ENCODE data around the gene NPDC1. TPM values are rescaled to one million over a fixed set of nuclear protein-coding genes. Genes with fewer than 3 reads are reported as not detected.

The NPDC1 gene
- total RNA-seq, 2 donors from 2014 or later, result 72.1 to 105 TPM

DNA sequence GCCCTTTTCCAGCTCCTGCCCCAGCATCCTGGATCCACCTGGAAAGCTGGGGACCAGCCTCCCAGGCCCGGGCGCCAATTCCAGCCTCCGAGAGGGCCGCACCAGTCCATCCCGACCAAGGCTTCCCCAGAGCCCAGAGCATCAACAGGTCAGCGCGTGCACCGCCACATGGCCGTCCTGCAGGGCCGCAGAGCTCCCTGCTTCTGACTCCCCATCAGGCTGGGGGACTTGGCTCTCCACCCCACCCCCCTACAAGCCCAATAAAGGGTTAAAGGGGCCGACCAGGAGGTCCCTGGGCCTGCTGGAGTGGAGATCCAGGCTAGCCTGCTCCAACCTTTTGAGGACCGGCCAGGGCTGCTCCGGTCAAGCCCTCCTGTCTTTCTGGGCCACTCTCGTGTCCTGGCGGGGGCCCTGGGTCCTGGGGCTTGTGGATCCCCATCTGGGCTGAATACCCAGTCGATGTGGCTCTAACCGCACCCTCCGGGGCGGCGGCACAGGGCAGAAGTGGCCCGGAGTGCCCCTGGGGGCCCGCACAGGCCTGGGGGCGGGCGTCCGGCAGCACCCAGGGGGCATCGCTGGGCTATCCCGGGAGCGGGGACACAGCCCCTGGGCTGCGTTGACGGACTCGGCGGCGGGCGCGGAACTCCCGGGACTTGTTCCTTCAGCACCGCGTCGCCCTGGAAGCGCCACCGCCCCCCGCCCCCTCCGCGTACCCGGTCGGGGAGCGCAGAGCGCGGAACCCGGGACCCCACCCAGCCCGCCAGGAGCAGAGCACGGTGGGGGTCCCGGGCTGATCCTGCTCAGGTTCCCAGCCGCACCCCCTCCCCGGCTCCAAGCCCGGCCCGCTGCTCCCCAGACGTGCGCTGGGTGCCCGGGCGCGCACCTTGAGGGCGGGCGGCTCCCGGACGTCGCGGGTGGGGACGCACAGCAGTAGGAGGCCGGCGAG, 7.3 kb upstream of the NPDC1 start:
- 17 to 70% methylated on average over 2 to 59 of the region's 71 CpGs for WGBS, 2 donors
- H3K4me3 ChIP-seq, result peak overlapping the region in 1 of 2 donors; percentile 1
- H3K27ac ChIP-seq, result peak overlapping the region in 3 of 4 donors; percentile 19 to 81 (median 69)

DNA sequence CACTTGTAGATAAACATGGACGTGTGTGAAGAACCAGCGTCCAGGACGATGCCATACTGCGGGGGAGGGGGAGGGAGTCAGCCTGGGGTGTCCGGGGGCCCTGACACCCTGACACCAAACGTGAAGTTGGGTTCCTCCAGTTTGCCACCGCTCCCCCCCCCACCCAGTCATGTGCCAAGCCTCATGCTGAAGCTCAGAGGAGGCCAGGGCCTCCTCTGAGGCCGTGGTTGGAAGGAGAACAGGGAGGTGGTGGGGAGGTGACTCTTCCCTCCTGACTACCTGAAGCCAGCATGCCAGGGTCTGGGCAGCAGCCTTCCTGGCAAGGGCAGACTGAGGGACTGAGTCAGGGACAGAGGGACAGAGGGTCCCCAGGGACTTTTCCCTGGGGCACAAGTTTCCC, 6.3 kb upstream of the NPDC1 start:
- no peak for ATAC-seq
- Histone ChIP-seq H3K4me3 (no peak overlapping the region), H3K27me3 (no peaks in the 10 kb centered on the region), H3K27ac (no peak overlapping the region), H3K9me3 (no peaks in the 10 kb centered on the region), H3K36me3 (replicated peaks in 1 of 2; ENCODE audit: insufficient read depth in 1 of 2, low read depth in 2 of 2) (no peaks in the 10 kb centered on the region), H3K4me1 (peaks cover 40% of the 10 kb centered on the region)
- TF ChIP-seq, protein P1, sequence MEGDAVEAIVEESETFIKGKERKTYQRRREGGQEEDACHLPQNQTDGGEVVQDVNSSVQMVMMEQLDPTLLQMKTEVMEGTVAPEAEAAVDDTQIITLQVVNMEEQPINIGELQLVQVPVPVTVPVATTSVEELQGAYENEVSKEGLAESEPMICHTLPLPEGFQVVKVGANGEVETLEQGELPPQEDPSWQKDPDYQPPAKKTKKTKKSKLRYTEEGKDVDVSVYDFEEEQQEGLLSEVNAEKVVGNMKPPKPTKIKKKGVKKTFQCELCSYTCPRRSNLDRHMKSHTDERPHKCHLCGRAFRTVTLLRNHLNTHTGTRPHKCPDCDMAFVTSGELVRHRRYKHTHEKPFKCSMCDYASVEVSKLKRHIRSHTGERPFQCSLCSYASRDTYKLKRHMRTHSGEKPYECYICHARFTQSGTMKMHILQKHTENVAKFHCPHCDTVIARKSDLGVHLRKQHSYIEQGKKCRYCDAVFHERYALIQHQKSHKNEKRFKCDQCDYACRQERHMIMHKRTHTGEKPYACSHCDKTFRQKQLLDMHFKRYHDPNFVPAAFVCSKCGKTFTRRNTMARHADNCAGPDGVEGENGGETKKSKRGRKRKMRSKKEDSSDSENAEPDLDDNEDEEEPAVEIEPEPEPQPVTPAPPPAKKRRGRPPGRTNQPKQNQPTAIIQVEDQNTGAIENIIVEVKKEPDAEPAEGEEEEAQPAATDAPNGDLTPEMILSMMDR (IDR thresholded peaks at IDR 0.05), result no peak
- TF ChIP-seq POLR2A (IDR thresholded peaks at IDR 0.05), result no peak
- no peak for DNase-seq
- intact Hi-C loops (cut with DNase I), result no loop called here
- 60 to 83% methylated on average over 1 to 7 of the region's 8 CpGs for WGBS, 2 donors

More for the DNA sequence above, 7.3 kb upstream of the NPDC1 start:
- no peaks in the 10 kb centered on the region for H3K36me3 ChIP-seq (replicated peaks in 1 of 2; ENCODE audit: insufficient read depth in 1 of 2, low read depth in 2 of 2)
- TF ChIP-seq, protein P1 (IDR thresholded peaks at IDR 0.05), result no peak
- no peak for TF ChIP-seq POLR2A (IDR thresholded peaks at IDR 0.05)
- no peaks in the 10 kb centered on the region for H3K9me3 ChIP-seq
- no peak for DNase-seq
- peaks cover 40% of the 10 kb centered on the region for H3K4me1 ChIP-seq
- intact Hi-C loops (cut with DNase I), result no loop called here
- ATAC-seq, result peak; percentile 41
- H3K27me3 ChIP-seq, result no peaks in the 10 kb centered on the region

DNA sequence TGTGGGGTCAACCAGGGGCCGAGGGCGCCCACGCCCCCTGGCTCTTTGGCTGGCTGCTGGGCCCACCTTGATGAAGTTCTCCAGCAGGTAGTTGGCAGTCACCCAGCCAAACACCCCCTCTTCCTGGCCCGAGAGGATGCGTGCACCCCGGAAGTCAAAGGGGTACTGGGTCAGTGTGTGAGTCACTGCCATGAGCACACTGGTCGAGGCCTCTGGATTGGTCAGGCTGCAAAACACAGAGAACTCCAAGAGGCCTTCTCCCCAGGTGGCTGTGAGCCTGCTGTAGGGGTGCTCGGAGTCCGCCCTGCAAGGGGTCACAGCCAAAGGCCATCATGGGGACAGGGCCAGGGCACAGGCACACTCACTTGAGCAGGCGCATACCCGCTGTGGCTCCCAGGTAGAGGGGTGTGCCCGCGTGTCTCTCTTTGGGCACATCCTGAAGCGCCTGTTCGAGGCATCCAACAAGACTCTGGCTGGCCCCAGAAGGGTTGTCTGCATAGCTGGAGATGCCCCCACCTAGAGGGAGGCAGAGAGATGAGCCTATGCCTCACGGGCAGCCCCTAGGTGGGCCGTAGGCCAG, 5.3 kb upstream of the NPDC1 start:
- H3K27ac ChIP-seq, result no peak overlapping the region
- H3K4me1 ChIP-seq, result peaks cover 47% of the 10 kb centered on the region
- intact Hi-C loops (cut with DNase I), result no loop called here
- no peaks in the 10 kb centered on the region for H3K27me3 ChIP-seq
- no peak overlapping the region for H3K4me3 ChIP-seq
- no peaks in the 10 kb centered on the region for H3K36me3 ChIP-seq (replicated peaks in 1 of 2; ENCODE audit: insufficient read depth in 1 of 2, low read depth in 2 of 2)
- TF ChIP-seq, protein P1 (IDR thresholded peaks at IDR 0.05), result no peak
- TF ChIP-seq POLR2A (IDR thresholded peaks at IDR 0.05), result no peak
- ATAC-seq (no peak), DNase-seq (no peak)
- 91% methylated on average over 17 of the region's 17 CpGs; no CpG with 5 or more reads in 1 of the 2 donors for WGBS, 2 donors
- H3K9me3 ChIP-seq, result no peaks in the 10 kb centered on the region

DNA sequence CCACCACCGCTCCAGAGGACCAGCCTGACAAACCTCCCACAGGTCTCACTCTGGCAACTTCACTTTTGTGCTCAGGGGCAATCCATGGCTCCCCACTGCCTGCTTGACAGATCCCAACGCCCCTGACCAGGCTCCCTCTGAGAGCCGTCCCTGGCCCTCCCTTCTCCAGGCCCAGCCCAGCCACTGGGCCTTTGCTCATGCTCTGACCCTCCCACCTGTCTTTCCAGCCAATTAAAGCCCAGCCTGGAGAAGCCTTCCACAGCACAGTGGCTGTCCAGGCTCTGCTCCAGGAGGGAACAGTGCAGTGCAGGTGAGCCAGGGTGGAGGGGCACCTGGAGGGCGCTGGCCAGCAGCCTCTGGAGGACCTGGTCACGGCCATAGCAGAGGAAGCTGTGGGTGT, 4.6 kb upstream of the NPDC1 start:
- Histone ChIP-seq H3K4me1 (peaks cover 45% of the 10 kb centered on the region), H3K27me3 (no peaks in the 10 kb centered on the region), H3K4me3 (no peak overlapping the region), H3K36me3 (replicated peaks in 1 of 2; ENCODE audit: insufficient read depth in 1 of 2, low read depth in 2 of 2) (no peaks in the 10 kb centered on the region), H3K27ac (no peak overlapping the region), H3K9me3 (no peaks in the 10 kb centered on the region)
- ATAC-seq (no peak), DNase-seq (no peak)
- 79 to 88% methylated on average over 3 to 5 of the region's 5 CpGs for WGBS, 2 donors
- TF ChIP-seq, protein P1 (IDR thresholded peaks at IDR 0.05), result no peak
- TF ChIP-seq POLR2A (IDR thresholded peaks at IDR 0.05), result no peak
- intact Hi-C loops (cut with DNase I), result no loop called here

Data from body of pancreas (tissue), 4 donors.